ENCODE results near the gene C4A. TPM values are rescaled to one million over a fixed set of nuclear protein-coding genes. Genes with fewer than 3 reads are reported as not detected.

The C4A gene
- total and polyA plus RNA-seq, 2 of the 4 experiments (the other 2 are of a cell fraction), result 0.90 to 3.8 TPM

DNA sequence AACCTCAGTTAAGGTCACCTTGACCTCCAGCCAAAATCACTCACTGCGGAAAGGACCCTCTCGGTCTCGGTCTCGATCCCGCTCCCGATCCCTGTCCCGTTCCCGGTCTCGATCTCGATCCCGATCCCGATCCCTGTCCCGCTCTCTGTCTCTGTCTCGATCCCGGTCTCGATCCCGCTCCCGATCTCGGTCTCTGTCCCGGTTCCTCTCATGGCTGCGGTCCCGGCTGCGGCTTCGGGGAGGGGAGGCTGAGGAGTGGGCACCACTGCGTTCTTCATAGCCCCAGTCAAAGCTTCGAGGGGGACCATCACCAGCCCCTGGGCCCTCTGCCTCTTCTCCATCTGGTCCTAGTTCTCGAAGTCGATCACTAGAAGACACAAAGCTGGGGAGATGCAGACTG lies 27.3 kb upstream of the C4A start:
- no peak overlapping the region for H4K8ac ChIP-seq (ENCODE audit: low read depth in 2 of 2, low read length in 2 of 2)
- ATAC-seq (ENCODE audit: low read depth) (no peak), DNase-seq (no peak)
- H3K18ac ChIP-seq (ENCODE audit: low read depth, low read length), result no peak overlapping the region
- BruUV-seq (replicated peaks), result no TSS peak
- H3K4me3 ChIP-seq (ENCODE audit: insufficient read depth, low read depth, low read length), result no peak overlapping the region
- no peaks in the 10 kb centered on the region for H3K27me3 ChIP-seq (ENCODE audit: control insufficient read depth, insufficient read depth, low read length)
- H2AK5ac ChIP-seq (ENCODE audit: low read depth, low read length), result no peak overlapping the region
- WGBS, 2 experiments (ENCODE audit: extremely low coverage in 2 of 2, insufficient read length in 1 of 2), result 97% methylated on average over 18 of the region's 28 CpGs; no CpG with 5 or more reads in 1 of the 2 experiments
- H3K14ac ChIP-seq (replicated peaks; ENCODE audit: low read depth, low read length), result no peak overlapping the region
- H3K9me3 ChIP-seq (ENCODE audit: control insufficient read depth, insufficient read depth, low read length), result no peaks in the 10 kb centered on the region
- no peak overlapping the region for H3K27ac ChIP-seq (ENCODE audit: insufficient read depth, low read length)
- in situ Hi-C loops (cut with MboI; ENCODE audit: low sequenced_read_pairs) (no loop called here), dilution Hi-C loops (cut with HindIII; ENCODE audit: low sequenced_read_pairs, unreplicated experiment) (no loop called here), intact Hi-C loops (cut with micrococcal nuclease) (loop anchor here (5.0 kb wide), 2 partner anchors 122 to 407 kb away; partner anchors contain the start of genes ATP6V1G2 and NFKBIL1)
- no peak overlapping the region for H3K4ac ChIP-seq (ENCODE audit: low read depth, low read length)
- no peak overlapping the region for H3K9ac ChIP-seq (ENCODE audit: low read depth, low read length)
- 0 out of 2 replicates have a peak, but pooled peaks cover 5% of the 10 kb centered on the region for H4K20me1 ChIP-seq (ENCODE audit: insufficient read depth, low read length)
- H3K4me1 ChIP-seq (ENCODE audit: control insufficient read depth, insufficient read depth, low read length), result peaks cover 4% of the 10 kb centered on the region; the same call in 1 of the 2 replicates
- H2BK5ac ChIP-seq (ENCODE audit: low read depth, low read length, poor library complexity, severe bottlenecking), result no peak overlapping the region
- H3K56ac ChIP-seq (ENCODE audit: extremely low read depth, insufficient read depth, low read length), result no peak overlapping the region
- peaks cover 44% of the 10 kb centered on the region for H3K36me3 ChIP-seq (ENCODE audit: control insufficient read depth, insufficient read depth, low read length)
- H3K9me1 ChIP-seq (ENCODE audit: insufficient read depth, low read length), result peaks cover 13% of the 10 kb centered on the region
- H2BK20ac ChIP-seq (ENCODE audit: low read depth, low read length), result no peak overlapping the region
- no peak overlapping the region for H3K4me2 ChIP-seq (ENCODE audit: low read depth, low read length)
- no peak overlapping the region for H2AK9ac ChIP-seq (replicated peaks; ENCODE audit: low read depth, low read length, poor library complexity)
- no peak overlapping the region for H4K91ac ChIP-seq (ENCODE audit: insufficient read depth, low read depth, low read length)
- no peak for TF ChIP-seq NFE2L2 (IDR thresholded peaks at IDR 0.05; ENCODE audit: low read depth, low read length)
- TF ChIP-seq, protein P1, sequence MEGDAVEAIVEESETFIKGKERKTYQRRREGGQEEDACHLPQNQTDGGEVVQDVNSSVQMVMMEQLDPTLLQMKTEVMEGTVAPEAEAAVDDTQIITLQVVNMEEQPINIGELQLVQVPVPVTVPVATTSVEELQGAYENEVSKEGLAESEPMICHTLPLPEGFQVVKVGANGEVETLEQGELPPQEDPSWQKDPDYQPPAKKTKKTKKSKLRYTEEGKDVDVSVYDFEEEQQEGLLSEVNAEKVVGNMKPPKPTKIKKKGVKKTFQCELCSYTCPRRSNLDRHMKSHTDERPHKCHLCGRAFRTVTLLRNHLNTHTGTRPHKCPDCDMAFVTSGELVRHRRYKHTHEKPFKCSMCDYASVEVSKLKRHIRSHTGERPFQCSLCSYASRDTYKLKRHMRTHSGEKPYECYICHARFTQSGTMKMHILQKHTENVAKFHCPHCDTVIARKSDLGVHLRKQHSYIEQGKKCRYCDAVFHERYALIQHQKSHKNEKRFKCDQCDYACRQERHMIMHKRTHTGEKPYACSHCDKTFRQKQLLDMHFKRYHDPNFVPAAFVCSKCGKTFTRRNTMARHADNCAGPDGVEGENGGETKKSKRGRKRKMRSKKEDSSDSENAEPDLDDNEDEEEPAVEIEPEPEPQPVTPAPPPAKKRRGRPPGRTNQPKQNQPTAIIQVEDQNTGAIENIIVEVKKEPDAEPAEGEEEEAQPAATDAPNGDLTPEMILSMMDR (conservative IDR thresholded peaks at IDR 0.05; ENCODE audit: low read depth, low read length), result no peak
- TF ChIP-seq RCOR1 (IDR thresholded peaks at IDR 0.05; ENCODE audit: insufficient replicate concordance, low read length), result no peak
- TF ChIP-seq RAD21 (IDR thresholded peaks at IDR 0.05; ENCODE audit: low read length), result no peak
- TF ChIP-seq SMC3 (IDR thresholded peaks at IDR 0.05; ENCODE audit: low read depth, low read length), result no peak
- TF ChIP-seq, protein P2, sequence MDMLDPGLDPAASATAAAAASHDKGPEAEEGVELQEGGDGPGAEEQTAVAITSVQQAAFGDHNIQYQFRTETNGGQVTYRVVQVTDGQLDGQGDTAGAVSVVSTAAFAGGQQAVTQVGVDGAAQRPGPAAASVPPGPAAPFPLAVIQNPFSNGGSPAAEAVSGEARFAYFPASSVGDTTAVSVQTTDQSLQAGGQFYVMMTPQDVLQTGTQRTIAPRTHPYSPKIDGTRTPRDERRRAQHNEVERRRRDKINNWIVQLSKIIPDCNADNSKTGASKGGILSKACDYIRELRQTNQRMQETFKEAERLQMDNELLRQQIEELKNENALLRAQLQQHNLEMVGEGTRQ (IDR thresholded peaks at IDR 0.05; ENCODE audit: low read depth, low read length), result no peak
- no peak for TF ChIP-seq FOS (IDR thresholded peaks at IDR 0.05; ENCODE audit: low read depth, low read length)
- no peak for TF ChIP-seq POLR2A (IDR thresholded peaks at IDR 0.05; ENCODE audit: low read depth, low read length)
- no peak for TF ChIP-seq RFX5 (IDR thresholded peaks at IDR 0.05; ENCODE audit: low read depth, low read length)
- no peak for TF ChIP-seq CHD1 (IDR thresholded peaks at IDR 0.05; ENCODE audit: low read depth, low read length)
- no peak for TF ChIP-seq BHLHE40 (IDR thresholded peaks at IDR 0.05; ENCODE audit: low read depth, low read length)
- TF ChIP-seq MAZ (IDR thresholded peaks at IDR 0.05; ENCODE audit: borderline replicate concordance, low read depth, low read length), result no peak
- TF ChIP-seq, protein P3, sequence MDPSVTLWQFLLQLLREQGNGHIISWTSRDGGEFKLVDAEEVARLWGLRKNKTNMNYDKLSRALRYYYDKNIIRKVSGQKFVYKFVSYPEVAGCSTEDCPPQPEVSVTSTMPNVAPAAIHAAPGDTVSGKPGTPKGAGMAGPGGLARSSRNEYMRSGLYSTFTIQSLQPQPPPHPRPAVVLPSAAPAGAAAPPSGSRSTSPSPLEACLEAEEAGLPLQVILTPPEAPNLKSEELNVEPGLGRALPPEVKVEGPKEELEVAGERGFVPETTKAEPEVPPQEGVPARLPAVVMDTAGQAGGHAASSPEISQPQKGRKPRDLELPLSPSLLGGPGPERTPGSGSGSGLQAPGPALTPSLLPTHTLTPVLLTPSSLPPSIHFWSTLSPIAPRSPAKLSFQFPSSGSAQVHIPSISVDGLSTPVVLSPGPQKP (IDR thresholded peaks at IDR 0.05; ENCODE audit: borderline replicate concordance, low read depth, low read length), result no peak
- no peak overlapping the region for H2BK120ac ChIP-seq (ENCODE audit: low read depth, low read length)
- H4K5ac ChIP-seq (ENCODE audit: low read depth, low read length), result no peak overlapping the region
- CTCF ChIA-PET, result no interaction called here
- H2BK15ac ChIP-seq (ENCODE audit: low read depth, low read length), result no peak overlapping the region
- H3K23ac ChIP-seq (ENCODE audit: low read depth, low read length), result no peak overlapping the region
- no peak overlapping the region for H2AFZ ChIP-seq (replicated peaks; ENCODE audit: low read length, poor library complexity)
- POLR2A ChIA-PET (ENCODE audit: unreplicated experiment), result no interaction called here
- H3K79me1 ChIP-seq (ENCODE audit: low read depth in 1 of 2, low read length in 2 of 2), result peaks cover 23 to 27% of the 10 kb centered on the region in 2 experiments
